ENCODE data around the gene FAM53B. TPM values are rescaled to one million over a fixed set of nuclear protein-coding genes. Genes with fewer than 3 reads are reported as not detected.

The FAM53B gene
- total and polyA plus RNA-seq, 7 donors, result 9.6 to 36.6 (median 34.2) TPM

DNA sequence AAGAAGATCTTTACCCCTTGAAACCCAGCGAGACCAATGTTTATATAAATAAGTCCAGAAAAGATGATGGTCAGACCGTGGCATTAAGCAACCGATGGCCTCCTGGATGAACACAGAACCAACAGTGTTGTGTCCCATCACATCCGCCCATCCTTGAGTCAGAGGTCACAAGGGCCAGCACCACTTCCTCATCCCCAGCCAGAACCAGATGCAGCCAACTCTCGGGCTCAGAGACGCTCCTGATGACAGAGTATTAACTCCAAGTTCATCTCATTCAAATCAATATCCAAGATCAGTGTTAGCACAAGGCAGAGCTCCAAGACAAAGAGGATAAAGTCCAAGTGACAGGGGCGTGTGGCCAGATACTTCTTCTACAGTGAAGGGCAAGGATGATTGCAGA, 63.5 kb downstream of the FAM53B start:
- H3K36me3 ChIP-seq, result peaks cover 6 to 20% (median 13%) of the 10 kb centered on the region in 4 donors
- WGBS, 2 donors, result 74 to 76% methylated on average over 7 of the region's 7 CpGs
- peak in 2 of 4 donors; percentile 10 to 17 for TF ChIP-seq POLR2AphosphoS5 (IDR thresholded peaks at IDR 0.05)
- peak in 1 of 4 donors; percentile 8 for TF ChIP-seq EP300 (IDR thresholded peaks at IDR 0.05)
- TF ChIP-seq, protein P1, sequence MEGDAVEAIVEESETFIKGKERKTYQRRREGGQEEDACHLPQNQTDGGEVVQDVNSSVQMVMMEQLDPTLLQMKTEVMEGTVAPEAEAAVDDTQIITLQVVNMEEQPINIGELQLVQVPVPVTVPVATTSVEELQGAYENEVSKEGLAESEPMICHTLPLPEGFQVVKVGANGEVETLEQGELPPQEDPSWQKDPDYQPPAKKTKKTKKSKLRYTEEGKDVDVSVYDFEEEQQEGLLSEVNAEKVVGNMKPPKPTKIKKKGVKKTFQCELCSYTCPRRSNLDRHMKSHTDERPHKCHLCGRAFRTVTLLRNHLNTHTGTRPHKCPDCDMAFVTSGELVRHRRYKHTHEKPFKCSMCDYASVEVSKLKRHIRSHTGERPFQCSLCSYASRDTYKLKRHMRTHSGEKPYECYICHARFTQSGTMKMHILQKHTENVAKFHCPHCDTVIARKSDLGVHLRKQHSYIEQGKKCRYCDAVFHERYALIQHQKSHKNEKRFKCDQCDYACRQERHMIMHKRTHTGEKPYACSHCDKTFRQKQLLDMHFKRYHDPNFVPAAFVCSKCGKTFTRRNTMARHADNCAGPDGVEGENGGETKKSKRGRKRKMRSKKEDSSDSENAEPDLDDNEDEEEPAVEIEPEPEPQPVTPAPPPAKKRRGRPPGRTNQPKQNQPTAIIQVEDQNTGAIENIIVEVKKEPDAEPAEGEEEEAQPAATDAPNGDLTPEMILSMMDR (IDR thresholded peaks at IDR 0.05), result no peak
- H3K4me3 ChIP-seq, result no peak overlapping the region
- H3K9me3 ChIP-seq, result no peaks in the 10 kb centered on the region
- H3K4me1 ChIP-seq, result peaks cover 0 to 62% (median 45%) of the 10 kb centered on the region in 4 donors
- H3K27ac ChIP-seq, result peak overlapping the region in 2 of 4 donors; percentile 12 to 24
- intact Hi-C loops (cut with DNase I), result no loop called here
- DNase-seq, result peak; percentile 83
- no peaks in the 10 kb centered on the region for H3K27me3 ChIP-seq

GRCh38 chr10:124679401-124679800, 64.8 kb downstream of the FAM53B start:
- Histone ChIP-seq H3K9me3 (no peaks in the 10 kb centered on the region), H3K36me3 (peaks cover 6 to 20% (median 13%) of the 10 kb centered on the region in 4 donors), H3K27me3 (no peaks in the 10 kb centered on the region), H3K4me3 (no peak overlapping the region), H3K27ac (no peak overlapping the region), H3K4me1 (peaks cover 0 to 60% (median 51%) of the 10 kb centered on the region in 4 donors)
- intact Hi-C loops (cut with DNase I), result no loop called here
- TF ChIP-seq POLR2AphosphoS5 (IDR thresholded peaks at IDR 0.05) (no peak), POLR2A (IDR thresholded peaks at IDR 0.05) (no peak), EP300 (IDR thresholded peaks at IDR 0.05) (no peak)
- TF ChIP-seq, protein P1 (IDR thresholded peaks at IDR 0.05), result no peak
- 87 to 90% methylated on average over 8 of the region's 8 CpGs for WGBS, 2 donors
- no peak for DNase-seq

GRCh38 chr10:124678557-124679240, 65.5 kb downstream of the FAM53B start:
- DNase-seq, result no peak
- Histone ChIP-seq H3K36me3 (peaks cover 6 to 20% (median 13%) of the 10 kb centered on the region in 4 donors), H3K27ac (no peak overlapping the region), H3K4me1 (peaks cover 0 to 57% (median 51%) of the 10 kb centered on the region in 4 donors), H3K9me3 (no peaks in the 10 kb centered on the region), H3K4me3 (no peak overlapping the region), H3K27me3 (no peaks in the 10 kb centered on the region)
- WGBS, 2 donors, result 69 to 86% methylated on average over 12 of the region's 12 CpGs
- intact Hi-C loops (cut with DNase I), result no loop called here
- no peak for TF ChIP-seq EP300 (IDR thresholded peaks at IDR 0.05)
- TF ChIP-seq POLR2A (IDR thresholded peaks at IDR 0.05), result no peak
- TF ChIP-seq POLR2AphosphoS5 (IDR thresholded peaks at IDR 0.05), result no peak
- TF ChIP-seq, protein P1 (IDR thresholded peaks at IDR 0.05), result no peak

DNA sequence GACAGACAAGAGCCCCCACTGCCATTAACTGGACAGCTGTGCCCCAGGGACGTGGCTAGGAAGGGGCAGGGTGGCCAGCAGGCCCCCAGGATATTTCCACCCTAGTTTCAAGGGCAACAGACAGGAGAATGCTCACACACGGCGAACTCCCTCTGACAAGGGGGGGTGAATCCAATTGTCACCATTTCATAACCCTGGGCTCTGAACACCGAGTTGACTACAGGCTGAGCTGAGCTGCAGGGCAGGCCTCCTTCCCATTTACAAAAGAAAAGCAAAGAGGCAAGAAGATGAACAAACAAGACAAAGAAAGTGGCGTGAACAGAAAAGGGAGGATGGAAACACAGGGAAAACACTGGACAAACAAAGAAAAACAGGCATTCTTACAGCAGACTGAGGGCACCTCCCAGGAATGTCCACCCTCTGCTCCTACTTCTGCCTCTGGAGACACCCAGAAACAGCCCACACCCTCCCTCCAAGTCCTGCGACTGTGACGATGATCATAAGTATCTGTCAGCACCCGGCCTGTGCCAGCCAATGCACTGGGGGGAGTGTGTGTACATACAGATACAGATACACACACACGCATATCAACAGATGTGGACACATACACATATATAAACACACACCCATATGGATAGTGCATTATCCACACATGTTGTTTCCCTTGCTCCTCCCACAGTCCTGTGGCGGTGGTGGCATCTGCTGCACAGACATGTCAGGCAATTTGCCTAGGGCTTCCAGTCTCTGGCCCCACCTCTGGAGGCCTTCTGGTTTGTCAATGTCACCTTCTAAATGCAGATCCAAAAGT, 66.2 kb downstream of the FAM53B start:
- peak overlapping the region in 3 of 4 donors; percentile 9 to 39 (median 26) for H3K27ac ChIP-seq
- peaks cover 6 to 20% (median 13%) of the 10 kb centered on the region in 4 donors for H3K36me3 ChIP-seq
- no peak for TF ChIP-seq EP300 (IDR thresholded peaks at IDR 0.05)
- no peak for TF ChIP-seq POLR2A (IDR thresholded peaks at IDR 0.05)
- TF ChIP-seq, protein P1 (IDR thresholded peaks at IDR 0.05), result no peak
- no peak for TF ChIP-seq POLR2AphosphoS5 (IDR thresholded peaks at IDR 0.05)
- peaks cover 0 to 60% (median 56%) of the 10 kb centered on the region in 4 donors for H3K4me1 ChIP-seq
- no peaks in the 10 kb centered on the region for H3K9me3 ChIP-seq
- WGBS, 2 donors, result 75 to 77% methylated on average over 10 of the region's 10 CpGs
- no peaks in the 10 kb centered on the region for H3K27me3 ChIP-seq
- no peak overlapping the region for H3K4me3 ChIP-seq
- no peak for DNase-seq
- intact Hi-C loops (cut with DNase I), result no loop called here
